ENCODE results near the gene NUDT22.

NUDT22 gene

GRCh38 chr11:64267207-64267945 lies 41.3 kb downstream of the NUDT22 start:
- peak overlapping the region; percentile 87 to 98 (median 96); a peak in 21 of 22 replicates for H3K27ac ChIP-seq
- H4K20me1 ChIP-seq = peaks cover 0 to 36% (median 0%) of the 10 kb centered on the region in 11 experiments; a peak in 4 of 22 replicates
- peak overlapping the region; percentile 83 to 99 (median 96) for H3K4me2 ChIP-seq
- no peaks in the 10 kb centered on the region for H3K27me3 ChIP-seq
- peaks cover 68 to 81% (median 77%) of the 10 kb centered on the region in 10 experiments for H3K4me1 ChIP-seq
- H3K9me3 ChIP-seq (replicated peaks in 1 of 11) = no peaks in the 10 kb centered on the region
- H3K4me3 ChIP-seq = peak overlapping the region in 9 of 10 experiments; percentile 68 to 82 (median 74); a peak in 15 of 20 replicates
- no peak for TF ChIP-seq Cebpa-rat (IDR thresholded peaks at IDR 0.05)
- H3K9ac ChIP-seq = peak overlapping the region; percentile 88 to 96 (median 92)
- H3K36me3 ChIP-seq = peaks cover 18 to 48% (median 37%) of the 10 kb centered on the region in 11 experiments

- no peaks in the 10 kb centered on the region for H3K27me3 ChIP-seq
- peak overlapping the region; percentile 88 to 96 (median 92) for H3K9ac ChIP-seq
- peaks cover 9 to 46% (median 35%) of the 10 kb centered on the region in 11 experiments for H3K36me3 ChIP-seq
- H3K27ac ChIP-seq = peak overlapping the region; percentile 87 to 98 (median 96)
- no peak for TF ChIP-seq Cebpa-rat (IDR thresholded peaks at IDR 0.05)
- H3K9me3 ChIP-seq (replicated peaks in 1 of 11) = no peaks in the 10 kb centered on the region
- H3K4me1 ChIP-seq = peaks cover 66 to 81% (median 75%) of the 10 kb centered on the region in 10 experiments
- peak overlapping the region; percentile 68 to 82 (median 74) for H3K4me3 ChIP-seq
- H3K4me2 ChIP-seq = peak overlapping the region; percentile 83 to 99 (median 96)
- peaks cover 0 to 27% (median 0%) of the 10 kb centered on the region in 11 experiments; a peak in 4 of 22 replicates for H4K20me1 ChIP-seq
Observed at GRCh38 chr11:64268025-64268892, 42.2 kb downstream of the NUDT22 start.

- Histone ChIP-seq H3K27me3 (no peaks in the 10 kb centered on the region), H3K4me2 (peak overlapping the region; percentile 83 to 99 (median 96)), H3K9ac (peak overlapping the region; percentile 88 to 96 (median 92)), H3K27ac (peak overlapping the region; percentile 87 to 98 (median 96)), H3K4me3 (peak overlapping the region; percentile 68 to 82 (median 74)), H3K36me3 (peaks cover 1 to 45% (median 29%) of the 10 kb centered on the region in 11 experiments; a peak in 16 of 22 replicates), H4K20me1 (peaks cover 0 to 20% (median 0%) of the 10 kb centered on the region in 11 experiments; a peak in 3 of 22 replicates), H3K4me1 (peaks cover 62 to 74% (median 68%) of the 10 kb centered on the region in 10 experiments), H3K9me3 (replicated peaks in 1 of 11) (no peaks in the 10 kb centered on the region)
- peak in 1 of 11 experiments; percentile 9; a peak in 1 of 22 replicates for TF ChIP-seq Cebpa-rat (IDR thresholded peaks at IDR 0.05)
Observed at GRCh38 chr11:64268893-64269539, 42.9 kb downstream of the NUDT22 start.

DNA sequence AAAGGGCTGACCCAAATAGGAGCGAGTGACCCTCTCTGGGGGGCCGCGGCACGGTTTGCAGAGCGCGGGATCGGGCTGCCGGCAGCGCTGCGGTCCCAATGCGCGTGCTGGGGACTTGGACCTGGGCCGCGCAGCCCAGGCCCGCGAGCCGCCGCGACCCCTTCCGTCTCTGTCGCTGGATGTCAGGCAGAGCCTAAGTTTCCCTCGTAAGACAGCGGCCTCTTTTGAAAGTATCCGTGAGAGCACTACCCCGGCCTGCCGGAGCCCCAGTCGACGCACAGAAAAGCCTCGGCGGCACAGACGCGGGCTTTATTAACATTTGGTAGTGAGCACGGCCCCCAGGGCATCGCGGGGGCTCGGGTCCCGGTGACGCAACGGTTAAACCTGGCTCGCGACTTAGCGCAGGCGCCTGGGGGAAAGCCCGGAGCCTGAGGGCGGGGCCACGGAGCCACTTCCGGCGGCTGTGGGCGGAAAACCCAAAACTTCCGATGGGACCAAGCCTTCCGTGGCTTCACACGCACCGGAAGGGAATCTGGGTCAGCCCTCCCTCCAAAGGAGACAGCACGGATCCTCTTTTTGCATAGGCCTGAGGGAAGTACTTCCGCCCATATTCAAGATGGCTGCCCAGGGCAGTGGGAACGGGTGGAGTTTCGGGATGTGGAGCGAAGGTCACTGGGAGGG lies 43.6 kb downstream of the NUDT22 start:
- Histone ChIP-seq H3K4me3 (peak overlapping the region; percentile 68 to 82 (median 74)), H4K20me1 (peaks cover 0 to 14% (median 0%) of the 10 kb centered on the region in 11 experiments; a peak in 2 of 22 replicates), H3K9me3 (replicated peaks in 1 of 11) (no peaks in the 10 kb centered on the region), H3K27ac (peak overlapping the region; percentile 87 to 98 (median 96)), H3K4me2 (peak overlapping the region; percentile 87 to 99 (median 96)), H3K27me3 (no peaks in the 10 kb centered on the region), H3K36me3 (peaks cover 0 to 42% (median 23%) of the 10 kb centered on the region in 11 experiments; a peak in 13 of 22 replicates), H3K9ac (peak overlapping the region; percentile 88 to 96 (median 92)), H3K4me1 (peaks cover 55 to 67% (median 61%) of the 10 kb centered on the region in 10 experiments)
- peak in 9 of 11 experiments; percentile 28 to 92 (median 73); a peak in 15 of 22 replicates for TF ChIP-seq Cebpa-rat (IDR thresholded peaks at IDR 0.05)

DNA sequence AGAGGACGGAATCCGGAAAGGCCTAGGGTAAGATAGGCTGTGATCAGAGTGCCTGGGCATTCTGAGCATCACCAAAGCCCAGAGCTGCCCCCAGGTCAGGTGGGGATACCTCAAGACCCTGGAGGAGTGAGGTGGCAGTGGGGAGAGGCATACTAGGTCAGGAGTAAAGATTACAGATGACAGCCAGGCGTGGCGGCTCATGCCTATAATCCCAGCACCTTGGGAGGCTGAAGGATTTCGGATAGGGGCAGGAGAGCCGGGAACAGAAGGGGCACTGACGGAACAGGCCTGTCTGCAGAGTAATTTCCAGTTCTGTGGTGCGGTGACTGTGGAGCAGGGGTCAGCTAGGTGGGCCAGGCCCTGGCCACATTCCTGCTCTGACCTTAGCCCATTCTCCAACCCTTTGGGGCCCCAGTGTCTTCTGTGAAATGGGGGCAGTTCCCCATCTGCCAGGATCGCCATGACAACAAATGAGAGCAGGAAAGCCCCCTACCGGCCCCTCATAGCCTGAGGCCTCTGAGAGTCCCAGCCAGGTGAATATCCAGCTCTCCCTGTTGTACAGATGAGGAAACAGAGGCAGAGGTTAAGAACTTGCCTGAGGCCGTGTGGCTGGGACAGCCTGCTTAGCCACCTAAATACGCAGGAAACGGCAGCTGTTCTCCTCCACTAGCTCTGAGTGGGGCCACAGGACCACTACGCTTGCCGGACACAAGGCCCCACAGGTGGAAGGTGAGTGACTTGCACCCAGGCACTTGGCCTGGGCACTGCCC lies 49.1 kb downstream of the NUDT22 start:
- H3K9ac ChIP-seq = 0 out of 22 replicates have a peak overlapping the region, but pooled peaks of 1 of the 11 experiments have one; percentile 18
- H4K20me1 ChIP-seq = peaks cover 0 to 8% (median 0%) of the 10 kb centered on the region in 11 experiments; a peak in 2 of 22 replicates
- no peak overlapping the region for H3K4me3 ChIP-seq
- no peaks in the 10 kb centered on the region for H3K9me3 ChIP-seq (replicated peaks in 1 of 11)
- H3K27me3 ChIP-seq = no peaks in the 10 kb centered on the region
- TF ChIP-seq Cebpa-rat (IDR thresholded peaks at IDR 0.05) = no peak
- no peak overlapping the region for H3K27ac ChIP-seq
- peaks cover 17 to 62% (median 39%) of the 10 kb centered on the region in 11 experiments; a peak in 21 of 22 replicates for H3K36me3 ChIP-seq
- H3K4me1 ChIP-seq = peaks cover 22 to 44% (median 26%) of the 10 kb centered on the region in 10 experiments
- no peak overlapping the region for H3K4me2 ChIP-seq

DNA sequence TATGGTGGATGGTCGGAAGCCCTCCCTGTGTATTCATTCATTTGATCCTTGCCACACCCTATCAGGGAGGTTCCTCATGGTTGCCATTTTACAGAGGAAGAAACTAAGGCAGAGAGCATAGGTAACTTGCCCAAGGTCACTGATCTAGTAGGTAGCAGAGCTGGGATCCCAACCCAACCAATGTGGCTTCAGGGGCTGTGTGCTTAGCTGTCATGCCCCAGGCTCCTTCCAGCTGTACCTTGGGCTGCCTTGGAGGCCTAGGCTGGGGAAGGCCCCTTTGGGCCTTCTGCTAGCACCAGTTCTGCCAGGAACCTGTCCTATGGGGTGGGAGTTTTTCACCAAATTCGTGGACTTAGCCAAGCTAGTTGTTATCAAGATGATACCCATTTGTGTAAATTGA lies 49.8 kb downstream of the NUDT22 start:
- H3K9ac ChIP-seq = 0 out of 22 replicates have a peak overlapping the region, but pooled peaks of 1 of the 11 experiments have one; percentile 18
- H4K20me1 ChIP-seq = peaks cover 0 to 8% (median 0%) of the 10 kb centered on the region in 11 experiments; a peak in 2 of 22 replicates
- peaks cover 22 to 44% (median 26%) of the 10 kb centered on the region in 10 experiments for H3K4me1 ChIP-seq
- no peak overlapping the region for H3K27ac ChIP-seq
- H3K27me3 ChIP-seq = no peaks in the 10 kb centered on the region
- 0 out of 22 replicates have a peak overlapping the region, but pooled peaks of 1 of the 11 experiments have one; percentile 63 for H3K4me2 ChIP-seq
- H3K9me3 ChIP-seq (replicated peaks in 1 of 11) = no peaks in the 10 kb centered on the region
- TF ChIP-seq Cebpa-rat (IDR thresholded peaks at IDR 0.05) = no peak
- H3K4me3 ChIP-seq = no peak overlapping the region
- H3K36me3 ChIP-seq = peaks cover 17 to 63% (median 39%) of the 10 kb centered on the region in 11 experiments; a peak in 21 of 22 replicates
